RPMI7951 (cell line): ENCODE measurements around the gene CCDC57. TPM values are rescaled to one million over a fixed set of nuclear protein-coding genes. Genes with fewer than 3 reads are reported as not detected.

Experiments used
- DNase-seq: peaks from one replicate; pipeline ENCODE4 v3.0.0-alpha.2; 2012; ENCODE audit warnings: low read depth
- total RNA-seq: library from RNA; depleted of rRNA; stranded (reverse); fragments of >200 nt; shearing (Covaris generic); gene quantifications from 2 replicates; pipeline ENCODE4 v1.2.3, GENCODE V29; 2014

Gene CCDC57
- total RNA-seq, 1 experiment from 2014 or later: 3.7 TPM

DNA sequence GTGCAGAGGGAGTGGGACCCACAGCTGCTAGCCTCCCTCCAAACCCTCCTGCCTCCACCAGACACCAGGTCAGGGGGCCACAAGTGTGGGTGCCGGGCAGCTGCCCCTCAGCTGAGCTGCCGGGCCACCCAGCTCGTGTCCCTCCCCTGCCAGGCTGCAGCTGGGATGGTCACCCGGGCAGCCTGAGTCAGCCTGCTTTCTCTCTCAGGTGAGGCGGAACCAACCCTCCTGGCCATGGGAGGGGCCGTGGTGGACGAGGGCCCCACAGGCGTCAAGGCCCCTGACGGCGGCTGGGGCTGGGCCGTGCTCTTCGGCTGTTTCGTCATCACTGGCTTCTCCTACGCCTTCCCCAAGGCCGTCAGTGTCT is 23.1 kb upstream of the CCDC57 start:
- DNase-seq: no peak

DNA sequence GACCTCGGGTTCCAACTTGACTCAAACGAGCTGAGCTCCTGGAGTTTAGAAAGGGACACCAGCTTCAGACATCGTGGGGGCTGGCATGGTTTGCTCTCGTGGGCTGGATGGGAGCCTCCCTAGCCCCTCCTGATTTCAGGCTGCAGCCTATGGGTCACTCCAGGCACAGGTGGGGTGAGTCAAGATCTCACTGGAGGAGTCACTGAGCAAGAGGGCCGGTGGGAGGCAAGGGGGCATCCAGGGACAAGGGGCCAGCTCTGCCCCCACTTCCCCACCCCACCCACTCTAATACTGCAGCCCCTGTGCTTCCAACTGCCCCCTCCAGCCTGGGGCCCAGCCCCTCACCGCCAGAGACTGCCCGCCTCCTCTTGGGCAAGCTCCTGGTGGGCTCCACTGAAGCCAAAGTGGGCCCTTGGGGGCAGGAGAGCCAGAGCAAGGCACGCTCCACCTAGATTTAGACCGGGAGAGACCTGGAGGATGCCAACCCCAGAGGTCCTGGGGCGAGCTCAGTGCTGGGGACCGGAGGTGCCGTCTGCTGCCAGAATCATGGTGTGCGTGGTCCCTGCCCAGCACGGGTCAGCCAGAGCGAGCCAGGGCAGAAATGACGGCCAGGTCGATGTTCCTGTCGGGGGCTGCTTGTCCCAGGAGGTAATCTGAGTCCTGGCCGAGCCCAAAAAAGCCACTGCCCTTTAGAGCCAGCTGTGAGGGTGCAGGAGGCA is 22.6 kb upstream of the CCDC57 start:
- no peak for DNase-seq

DNA sequence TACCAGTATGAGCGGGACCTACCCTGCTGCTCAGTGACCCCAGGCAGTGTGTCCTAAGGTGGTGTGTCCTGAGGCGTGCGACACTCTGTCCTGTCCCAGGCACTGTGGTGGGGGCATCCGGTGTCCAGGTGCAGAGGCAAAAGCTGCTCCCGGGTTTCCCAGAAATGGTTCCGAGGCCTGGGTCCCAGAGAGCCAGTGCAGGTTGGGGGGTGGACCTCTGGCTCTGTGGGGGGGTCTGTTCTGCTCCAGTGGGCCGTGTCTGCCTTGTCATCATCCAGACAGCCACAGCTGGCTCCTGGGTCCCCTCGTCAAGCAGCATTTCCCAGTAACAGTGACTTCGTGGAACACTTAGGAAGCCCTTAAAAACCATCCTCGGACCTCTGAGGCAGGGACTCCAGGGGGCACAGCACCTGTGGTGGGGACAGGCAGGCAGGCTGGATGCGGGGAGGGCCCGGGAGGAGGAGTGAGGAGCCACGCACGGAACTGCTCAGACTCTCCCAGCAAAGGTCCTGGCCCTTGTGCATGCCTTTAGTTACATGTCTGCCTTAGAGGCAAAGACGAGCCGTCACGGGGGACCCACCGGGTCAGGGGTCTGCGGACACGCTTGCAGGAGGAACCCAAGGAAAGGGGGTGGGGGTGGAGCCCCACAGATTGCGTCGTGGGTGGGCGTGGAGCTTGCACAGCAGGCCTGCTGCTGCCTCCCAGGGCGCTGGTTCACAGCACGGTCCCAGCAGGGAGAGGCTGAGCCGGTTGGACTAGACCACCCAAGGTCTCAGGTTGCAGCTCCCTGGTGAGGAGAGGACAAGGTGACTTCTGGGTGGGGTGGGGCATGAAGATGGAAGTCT is 21.8 kb upstream of the CCDC57 start:
- no peak for DNase-seq

DNA sequence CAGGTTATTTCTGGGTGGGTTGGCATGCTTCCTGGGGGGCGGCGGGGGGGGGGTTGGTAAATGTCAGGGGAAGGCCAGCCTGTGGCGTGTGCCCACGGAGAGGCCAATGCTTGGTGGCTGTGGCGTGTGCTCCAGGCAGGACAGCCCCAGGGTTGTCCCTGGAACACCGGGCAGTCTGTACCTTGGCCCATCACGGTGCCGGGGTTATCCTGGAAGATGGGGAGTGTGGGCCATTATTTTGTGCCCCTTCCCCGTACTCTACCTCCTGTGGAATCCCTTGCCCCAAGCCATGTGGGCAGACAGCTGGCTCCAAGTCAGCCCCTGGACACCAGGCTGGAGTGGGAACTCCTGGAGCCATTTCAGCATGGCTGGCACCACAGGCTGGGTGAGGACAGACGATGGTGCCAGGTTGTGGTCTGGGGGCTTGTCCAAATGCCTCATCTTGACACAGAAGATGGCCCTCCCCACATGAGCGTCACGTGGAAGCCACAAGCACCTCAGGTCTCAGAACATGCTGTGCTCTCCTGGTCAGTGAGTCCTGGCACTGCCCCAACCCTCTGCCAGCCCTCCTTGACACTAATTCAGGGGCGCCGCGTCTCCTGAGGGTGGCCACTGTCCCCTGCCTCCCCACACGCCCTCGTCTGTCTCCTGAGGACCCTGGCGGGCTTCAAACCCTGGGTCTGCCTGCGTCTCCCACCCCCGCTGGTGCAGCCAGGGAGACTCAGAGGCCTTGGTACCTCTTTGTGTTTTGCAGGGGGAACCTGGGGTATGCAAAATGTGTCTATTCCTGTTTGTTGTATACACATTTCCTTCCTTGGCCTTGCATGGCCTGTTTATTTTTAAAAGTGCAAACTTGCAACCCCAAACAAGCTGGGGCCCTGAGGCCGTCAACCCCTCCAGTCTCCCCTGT is 20.5 kb upstream of the CCDC57 start:
- DNase-seq: no peak

DNA sequence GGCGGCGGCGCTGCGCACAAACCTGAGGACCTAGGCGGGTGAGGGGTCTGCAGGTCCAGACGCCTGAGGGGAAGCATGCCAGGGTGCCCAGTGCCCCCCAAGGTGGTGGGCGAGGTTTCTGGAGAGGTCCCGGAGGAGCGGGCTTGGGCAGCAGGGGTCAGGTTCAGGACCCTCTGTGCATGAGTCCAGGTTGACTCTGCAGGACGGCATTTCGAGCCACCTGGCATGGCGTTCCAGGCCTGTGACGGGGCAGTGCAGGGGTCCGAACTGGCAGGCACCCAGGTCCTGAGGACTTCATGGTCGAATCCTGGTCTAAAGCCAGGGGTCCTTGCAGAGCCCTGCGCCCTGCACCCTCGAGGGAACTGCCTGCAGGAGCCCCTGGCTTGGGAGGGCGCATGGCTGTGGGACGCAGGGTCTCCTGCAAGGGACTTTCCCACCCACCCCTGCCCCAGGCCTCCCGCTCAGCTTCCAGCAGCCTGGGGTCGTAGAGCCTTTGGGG is 19.7 kb upstream of the CCDC57 start:
- no peak for DNase-seq

DNA sequence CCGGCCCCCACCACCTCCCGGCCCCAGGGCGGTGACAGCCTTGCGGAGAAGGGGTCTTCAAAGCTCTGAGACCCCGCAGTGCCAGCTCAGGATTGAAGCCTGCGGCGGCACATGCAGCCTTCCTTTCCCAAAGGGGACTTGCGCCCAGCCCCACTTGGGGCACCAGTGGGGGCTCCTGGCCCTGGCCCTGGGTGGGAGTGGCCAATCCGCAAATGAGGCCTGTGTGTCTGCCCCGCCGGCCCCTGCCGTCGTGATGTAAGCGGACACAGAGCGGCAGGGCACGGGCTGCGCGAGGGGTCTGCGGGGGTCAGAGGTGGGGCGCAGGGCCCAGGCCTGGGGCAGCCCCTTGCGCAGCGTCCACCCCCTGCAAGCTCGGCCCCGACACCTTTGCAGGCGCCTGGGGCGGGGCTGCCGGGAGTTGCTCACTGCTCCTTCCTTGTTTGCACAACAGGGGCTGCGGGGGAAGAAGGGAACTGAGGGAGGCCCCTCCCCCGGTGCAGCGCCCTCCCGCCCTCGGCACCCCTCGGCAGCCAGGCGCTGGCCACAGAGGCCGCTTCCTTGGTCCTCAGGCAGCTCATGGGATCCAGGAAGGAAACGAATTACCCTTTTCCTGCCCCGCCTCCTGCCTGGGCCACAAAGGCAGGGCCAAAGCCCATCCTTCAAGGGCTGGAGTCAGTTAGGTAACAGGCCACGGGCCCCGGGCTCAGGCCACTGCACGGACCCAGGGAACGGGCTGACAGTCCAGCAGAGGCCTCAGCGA is 19.1 kb upstream of the CCDC57 start:
- peak; percentile 62 for DNase-seq

DNA sequence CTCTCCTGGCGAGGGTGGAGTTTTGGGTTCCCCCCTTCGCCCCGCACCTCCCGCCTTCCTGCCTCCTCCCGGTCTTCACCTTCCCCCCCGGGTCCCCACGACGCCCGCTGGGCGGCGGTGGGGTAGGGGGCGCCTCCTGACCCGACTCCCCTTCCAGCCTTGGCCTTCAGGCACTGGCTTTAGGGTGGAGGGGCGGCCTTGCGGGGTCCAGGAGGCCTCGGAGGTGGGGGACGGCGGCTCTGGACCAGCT is 18.6 kb upstream of the CCDC57 start:
- DNase-seq: no peak

DNA sequence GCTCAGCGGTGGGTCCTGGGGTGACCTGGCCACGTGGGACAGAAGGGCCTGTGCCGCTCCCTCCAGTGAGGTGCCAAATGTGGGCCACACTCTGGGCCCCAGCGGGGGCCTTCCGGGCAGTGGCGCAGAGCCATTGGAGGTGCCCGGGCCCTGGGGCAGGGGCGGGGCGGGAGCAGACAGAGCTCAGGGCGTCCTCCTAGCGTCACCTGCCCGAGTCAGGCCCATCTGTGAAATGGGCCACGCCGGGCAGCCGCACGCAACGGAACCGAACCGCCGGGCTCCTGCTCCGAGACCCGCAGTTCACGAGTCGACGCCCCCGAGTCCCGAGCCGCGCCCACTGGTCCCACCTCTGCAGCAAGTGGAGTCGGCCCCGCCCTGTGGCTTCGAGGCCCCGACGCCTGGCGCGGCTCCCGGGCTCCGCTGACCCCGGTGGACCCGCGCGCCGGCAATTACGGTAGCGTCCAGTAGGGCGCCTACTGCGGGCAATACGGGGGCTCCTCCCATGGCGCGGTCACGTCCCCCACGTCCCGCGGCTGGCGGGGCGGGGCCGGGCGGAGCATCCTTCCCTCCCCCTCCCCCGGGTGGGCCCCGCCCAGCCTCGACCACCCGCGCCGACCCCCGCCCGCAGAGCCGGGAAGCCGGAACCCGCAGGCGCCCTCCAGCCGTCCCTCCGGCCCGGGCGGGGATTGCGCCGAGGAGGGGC is 18.1 kb upstream of the CCDC57 start:
- DNase-seq: peak; percentile 83

DNA sequence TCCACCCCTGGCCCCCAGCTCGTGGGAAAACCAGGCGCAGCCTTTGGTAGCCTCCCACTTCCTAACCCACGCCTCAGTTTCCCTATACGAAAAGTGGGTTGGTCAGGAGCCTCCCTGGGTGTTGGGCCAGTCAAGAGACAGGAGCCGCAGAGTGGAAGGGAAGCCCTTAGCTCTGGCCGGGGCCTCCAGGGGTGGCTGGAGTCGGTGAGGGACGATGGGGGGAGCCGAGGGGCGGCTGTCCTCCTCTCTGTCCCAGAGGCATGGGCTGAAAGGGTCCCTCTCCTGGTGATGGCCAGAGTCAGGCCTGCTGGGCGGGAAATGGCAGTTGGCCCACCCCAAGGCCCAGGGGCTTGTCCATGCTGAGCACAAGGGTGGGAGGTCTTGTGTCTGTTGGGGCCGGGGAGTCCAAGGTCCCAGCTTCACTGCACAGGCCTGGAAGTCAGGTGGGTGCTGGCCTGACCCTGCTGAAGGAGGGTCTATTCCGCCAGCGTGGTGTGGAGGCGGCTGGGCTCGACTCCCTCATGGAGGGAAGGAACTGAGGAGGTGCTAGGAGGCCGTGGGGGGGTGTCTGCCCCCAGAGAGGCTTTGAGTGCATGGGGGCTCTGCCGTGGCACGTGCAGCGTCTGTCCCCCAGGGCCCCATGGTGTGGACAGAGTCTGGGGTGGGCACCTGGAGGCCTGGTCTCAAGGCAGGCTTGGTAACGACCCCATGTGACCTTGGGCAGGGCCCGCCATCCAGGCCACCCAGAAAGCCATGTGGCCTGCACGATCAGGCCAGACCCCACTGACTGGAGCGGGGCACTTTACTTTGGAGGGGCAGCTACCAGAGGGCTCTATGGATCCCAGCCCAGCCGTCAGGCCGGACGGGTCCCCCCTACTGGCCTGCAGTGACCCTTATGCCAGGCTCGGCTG is 17.3 kb upstream of the CCDC57 start:
- no peak for DNase-seq

DNA sequence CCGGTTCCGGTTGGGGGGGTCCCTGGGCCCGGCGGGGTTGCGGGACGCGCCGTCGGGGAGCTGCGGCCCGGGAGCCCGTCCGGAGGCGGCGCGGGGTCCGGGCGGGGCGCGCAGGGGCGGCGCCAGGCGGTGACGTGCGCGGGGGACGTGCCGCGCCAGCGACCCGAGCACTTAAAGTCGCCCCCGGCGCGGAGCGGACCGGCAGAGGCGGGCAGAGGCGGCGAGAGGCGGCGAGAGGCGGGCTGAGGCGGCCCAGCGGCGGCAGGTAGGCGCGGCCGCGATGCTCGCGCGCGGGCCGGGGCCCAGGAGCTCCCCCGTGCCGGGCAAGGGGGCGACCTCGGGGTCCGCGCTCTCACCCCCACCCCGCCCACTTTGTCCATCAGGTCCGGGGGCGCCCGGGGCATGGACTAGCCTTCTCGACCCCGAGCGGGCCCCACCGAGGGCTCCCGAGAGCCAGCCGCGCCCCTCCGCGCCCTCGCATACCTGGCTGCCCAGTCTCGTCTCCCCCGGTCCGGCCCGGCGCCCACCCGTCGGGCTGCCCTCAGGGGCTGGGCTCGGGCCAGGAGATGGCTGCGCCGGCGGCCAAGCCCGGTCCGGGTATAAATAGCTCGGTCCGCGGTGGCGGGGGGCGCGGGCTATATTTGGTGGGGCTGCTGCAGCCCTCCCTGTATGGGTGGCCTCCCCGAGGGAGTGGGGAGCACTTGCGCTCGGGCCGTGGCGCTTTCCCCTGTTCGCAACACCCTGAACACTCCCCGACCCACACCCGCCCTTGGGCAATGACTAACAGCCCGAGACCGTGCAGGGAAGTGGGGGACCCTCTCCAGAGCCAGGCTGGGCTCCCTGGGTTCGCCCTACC is 16.4 kb upstream of the CCDC57 start, which contains the start of gene SLC16A3:
Gene SLC16A3, plus strand, starts transcription at position 201 of the 856 bp plus-strand sequence. CDS start 6,967 bp downstream, outside the sequence.
- peak; percentile 77 for DNase-seq

DNA sequence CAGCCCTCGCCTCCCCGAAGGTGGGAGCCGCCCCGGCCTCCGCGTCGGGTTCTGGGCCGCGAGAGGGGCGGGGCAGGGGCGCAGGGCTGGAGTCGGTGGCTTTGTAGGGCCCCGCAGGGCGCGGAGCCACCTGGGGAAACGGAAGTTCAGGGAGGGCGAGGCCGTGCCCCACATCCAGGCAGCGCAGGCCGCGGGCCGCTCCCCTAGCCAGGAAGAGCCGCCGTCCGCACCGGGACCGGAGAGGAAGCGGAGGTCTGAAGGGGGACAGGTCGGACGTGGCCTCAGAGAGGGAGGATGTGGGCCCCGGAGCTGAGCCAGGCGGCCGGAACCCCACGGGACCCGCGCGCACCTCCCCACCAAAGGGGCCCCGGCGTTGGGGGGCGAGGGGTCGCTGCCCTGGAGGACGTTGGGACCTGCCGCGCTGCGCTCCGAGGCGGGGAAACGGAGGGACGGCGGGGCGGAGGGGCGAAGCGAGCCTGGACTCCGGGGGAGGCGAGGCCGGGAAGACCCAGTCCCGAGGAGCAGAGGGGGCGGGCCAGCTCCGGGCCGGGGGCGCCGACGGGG is 15.7 kb upstream of the CCDC57 start:
- no peak for DNase-seq

DNA sequence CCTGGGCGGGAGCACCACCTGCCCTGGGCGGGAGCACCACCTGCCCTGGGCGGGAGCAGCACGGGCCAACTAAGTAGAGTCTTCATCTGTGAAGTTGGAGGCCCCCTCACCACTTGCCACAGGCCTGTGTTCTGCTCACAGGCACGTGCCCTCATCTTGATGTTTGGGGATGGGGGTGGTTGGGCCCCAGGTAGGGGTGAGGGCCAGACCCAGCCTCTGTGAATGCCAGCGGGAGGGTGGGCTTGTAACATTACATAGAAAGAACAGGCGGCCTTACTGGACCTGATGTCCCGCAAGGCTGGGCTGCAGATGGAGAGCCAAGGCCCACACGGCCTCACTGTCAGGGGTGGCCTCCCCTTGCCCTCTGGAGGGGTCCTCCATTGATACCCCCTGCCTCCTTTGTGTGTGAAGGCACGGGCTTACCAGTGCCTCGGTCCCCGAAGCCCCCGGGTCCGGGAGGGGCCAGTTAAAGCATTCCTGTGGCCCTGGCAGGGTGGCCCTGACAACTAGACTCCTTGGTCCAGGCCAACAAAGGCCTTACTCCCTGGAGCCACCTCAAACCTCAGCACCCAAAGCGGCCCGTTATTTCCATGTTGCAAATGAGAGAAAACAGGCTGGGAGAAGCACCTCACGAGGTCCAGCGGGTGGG is 15.1 kb upstream of the CCDC57 start:
- DNase-seq: no peak

DNA sequence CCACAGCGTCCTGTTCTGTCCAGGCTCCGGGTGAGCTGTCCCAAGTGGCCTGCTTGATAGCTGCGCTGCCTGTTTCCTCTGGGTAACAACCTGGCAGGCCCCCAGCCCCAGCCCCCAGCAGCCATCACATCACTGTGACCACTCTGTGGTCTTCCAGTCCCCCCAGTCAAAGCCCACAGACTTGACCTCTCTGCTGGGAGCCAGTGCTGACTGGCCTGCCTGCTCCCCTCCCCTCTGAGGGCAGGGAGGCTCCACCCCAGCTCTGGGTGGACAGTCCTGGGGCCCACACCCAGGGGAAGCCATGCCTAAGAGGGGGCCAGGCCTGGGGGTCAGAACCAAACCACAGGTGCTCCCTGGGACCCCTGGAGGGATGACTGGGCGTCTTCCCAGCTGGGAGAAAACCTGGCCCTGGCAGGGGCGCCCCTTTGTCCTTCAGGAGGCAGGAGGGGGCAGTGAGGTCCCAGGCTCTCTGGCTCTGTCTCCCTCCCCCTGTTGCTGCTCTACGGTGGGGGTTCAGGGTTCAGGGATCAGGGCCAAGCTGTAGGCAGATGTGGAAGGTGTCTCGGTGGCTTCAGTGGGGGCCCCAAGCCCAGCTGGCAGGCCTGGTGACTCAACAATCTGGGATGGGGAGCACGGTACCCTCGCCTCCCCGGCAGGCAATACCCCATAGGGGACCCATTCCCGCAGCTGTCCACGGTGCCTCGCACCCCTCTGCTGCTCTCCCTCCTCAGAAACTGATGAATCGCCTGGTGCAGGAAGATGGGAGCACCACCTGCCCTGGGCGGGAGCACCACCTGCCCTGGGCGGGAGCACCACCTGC is 14.4 kb upstream of the CCDC57 start:
- DNase-seq: no peak

DNA sequence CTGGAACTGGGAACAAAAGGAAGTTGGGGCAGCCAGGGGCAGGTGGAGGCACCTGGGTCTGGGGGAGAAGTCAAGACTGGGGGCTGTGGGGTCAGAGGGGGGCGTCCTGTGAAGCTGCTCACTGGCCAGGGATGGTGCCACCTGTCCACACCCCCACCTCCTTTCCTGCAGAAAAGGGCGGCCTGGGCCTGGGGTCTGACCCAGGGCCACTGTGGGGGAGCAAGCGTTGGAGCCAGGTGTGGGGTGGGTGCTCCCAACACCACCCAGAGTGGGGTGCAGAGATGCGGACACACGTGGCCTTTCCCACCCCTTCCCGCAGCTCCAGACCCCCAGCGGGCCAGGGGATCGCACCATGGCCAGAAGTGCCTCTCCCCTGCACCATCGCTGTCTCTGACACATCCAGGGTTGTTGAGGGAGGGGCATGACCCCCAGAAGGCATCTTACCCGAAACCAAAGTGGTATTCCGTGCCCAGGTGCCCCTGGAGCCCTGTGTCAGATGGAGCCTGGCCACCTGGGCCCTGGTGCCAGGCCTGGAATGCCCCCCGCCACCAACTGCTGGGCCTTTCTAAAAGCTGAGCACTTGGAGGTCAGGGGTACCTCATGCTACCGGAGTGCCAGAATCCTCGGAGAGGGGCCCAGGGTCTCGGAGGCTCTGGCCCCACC is 13.6 kb upstream of the CCDC57 start:
- no peak for DNase-seq

DNA sequence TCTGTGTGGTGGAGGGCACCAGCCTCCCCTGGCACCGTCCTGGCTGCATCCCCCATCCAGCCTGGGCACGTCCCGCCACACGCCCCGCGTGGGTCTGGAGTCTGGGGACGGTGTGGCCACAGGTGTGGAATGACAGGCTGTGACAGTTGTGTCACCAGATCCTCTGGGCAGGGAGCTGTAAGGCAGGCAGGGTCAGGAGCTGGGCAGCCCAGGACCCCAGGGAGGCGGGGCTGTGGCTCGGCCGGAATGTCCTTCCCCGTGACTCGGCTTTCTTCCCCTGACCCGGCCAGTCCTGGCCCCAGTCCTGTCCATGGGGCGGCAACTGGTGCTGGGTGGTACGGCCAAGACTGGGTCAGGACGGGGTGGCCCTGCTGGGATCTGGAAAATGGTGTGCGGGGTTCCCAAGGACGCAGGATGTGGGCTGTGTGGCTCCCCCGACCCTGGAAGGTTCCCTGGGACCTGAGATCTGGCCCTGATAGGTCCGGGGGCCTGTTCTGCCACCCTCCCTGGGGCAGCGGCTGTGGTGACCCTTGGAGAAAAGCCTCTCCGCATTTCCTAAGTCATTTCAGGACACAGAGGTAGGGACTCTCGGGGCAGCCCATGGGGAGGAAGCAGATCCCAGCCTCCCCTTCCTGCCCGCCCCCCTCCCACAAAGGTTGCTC is 12.9 kb upstream of the CCDC57 start:
- DNase-seq: no peak

DNA sequence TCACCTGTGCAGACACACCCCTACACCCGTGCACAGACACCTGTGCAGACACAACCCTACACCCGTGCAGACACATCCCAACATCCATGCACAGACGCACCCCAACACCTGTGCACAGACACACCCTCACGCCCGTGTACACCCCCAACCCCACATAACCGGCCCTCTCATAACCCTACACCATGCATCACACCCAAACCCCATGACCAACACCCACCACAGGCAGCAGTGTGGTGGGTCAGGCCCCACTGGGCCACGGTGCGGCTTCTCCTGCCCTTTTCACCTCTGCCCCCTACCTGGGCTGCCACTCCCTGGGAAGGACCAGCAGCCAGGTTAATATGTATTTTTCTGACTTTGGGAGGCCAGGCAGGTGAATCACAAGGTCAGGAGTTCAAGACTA is 12.0 kb upstream of the CCDC57 start:
- no peak for DNase-seq
